GM23338 (cell line): Measurements from ENCODE around the gene PQBP1. TPM values are rescaled to one million over a fixed set of nuclear protein-coding genes. Genes with fewer than 3 reads are reported as not detected.

Experiments
- ATAC-seq: fragments of 200-7000 bp; cut with Tn5 transposase; 3 replicates; pipeline ENCODE4 v1.9.1; 2020
- DNase-seq: peaks from one replicate; pipeline ENCODE4 v3.0.0-alpha.2; 2015; ENCODE audit warnings: low spot score
- H2AFZ ChIP-seq: fragments of 200-600 bp; sonication (generic); 2 replicates; pipeline ENCODE4 v1.8.0; 2016; ENCODE audit warnings: antibody characterized with exemption, mild to moderate bottlenecking, moderate library complexity
- H3F3A ChIP-seq: fragments of 200-600 bp; sonication (generic); replicated peaks from 2 replicates; pipeline ENCODE4 v1.8.0; 2017; ENCODE audit warnings: antibody characterized with exemption, mixed run types, low read depth
- H3K27ac ChIP-seq: fragments of 200-600 bp; sonication (generic); 2 replicates; pipeline ENCODE4 v1.6.1; 2016; ENCODE audit warnings: low read depth
- H3K27me3 ChIP-seq: fragments of 200-600 bp; sonication (generic); 2 replicates; pipeline ENCODE4 v1.8.0; 2016; ENCODE audit warnings: mild to moderate bottlenecking, mixed run types, moderate library complexity; ENCODE audit not compliant: insufficient read depth
- H3K36me3 ChIP-seq: fragments of 200-600 bp; sonication (generic); 2 replicates; pipeline ENCODE4 v1.8.0; 2016; ENCODE audit warnings: mild to moderate bottlenecking; ENCODE audit not compliant: insufficient read depth
- H3K4me1 ChIP-seq: fragments of 200-600 bp; sonication (generic); 2 replicates; pipeline ENCODE4 v1.8.0; 2016; ENCODE audit warnings: mild to moderate bottlenecking, moderate library complexity; ENCODE audit not compliant: insufficient read depth
- H3K4me2 ChIP-seq: fragments of 200-600 bp; sonication (generic); 2 replicates; pipeline ENCODE4 v1.7.1; 2017; ENCODE audit warnings: mixed run types
- H3K4me3 ChIP-seq: fragments of 200-600 bp; sonication (generic); 2 replicates; pipeline ENCODE4 v1.6.1; 2016; ENCODE audit warnings: mixed run types
- H3K79me2 ChIP-seq: fragments of 200-600 bp; sonication (generic); replicated peaks from 2 replicates; pipeline ENCODE4 v1.8.0; 2017; ENCODE audit warnings: mild to moderate bottlenecking; ENCODE audit not compliant: insufficient read depth
- H3K9me2 ChIP-seq: fragments of 200-600 bp; sonication (generic); 2 replicates; pipeline ENCODE4 v1.8.0; 2017; ENCODE audit not compliant: insufficient read depth
- H4K20me1 ChIP-seq: fragments of 200-600 bp; sonication (generic); replicated peaks from 2 replicates; pipeline ENCODE4 v1.8.0; 2017; ENCODE audit warnings: mild to moderate bottlenecking; ENCODE audit not compliant: insufficient read depth
- H3K27ac Mint-ChIP-seq: 2 replicates; pipeline ENCODE4 v1.8.0; 2020; ENCODE audit warnings: inconsistent platforms, mild to moderate bottlenecking, moderate library complexity, mixed read lengths
- H3K27me3 Mint-ChIP-seq: 3 replicates; pipeline ENCODE4 v1.8.0; 2022; ENCODE audit warnings: low read depth, mild to moderate bottlenecking, moderate library complexity, mixed read lengths, inconsistent platforms; ENCODE audit not compliant: insufficient read depth, poor library complexity
- H3K36me3 Mint-ChIP-seq: 3 replicates; pipeline ENCODE4 v1.8.0; 2021; ENCODE audit warnings: low read depth, mild to moderate bottlenecking, inconsistent platforms, moderate library complexity, mixed read lengths
- H3K4me1 Mint-ChIP-seq: 3 replicates; pipeline ENCODE4 v1.8.0; 2020; ENCODE audit warnings: mild to moderate bottlenecking, inconsistent platforms, mixed read lengths
- H3K4me3 Mint-ChIP-seq: 3 replicates; pipeline ENCODE4 v1.8.0; 2021; ENCODE audit warnings: moderate library complexity, mild to moderate bottlenecking, inconsistent platforms, mixed read lengths
- H3K9me3 Mint-ChIP-seq: 3 replicates; pipeline ENCODE4 v1.8.0; 2020; ENCODE audit warnings: moderate library complexity, mild to moderate bottlenecking, inconsistent platforms, mixed read lengths
- CREB1 ChIP-seq: fragments of 250-450 bp; sonication (Bioruptor Pico); IDR thresholded peaks from 2 replicates; pipeline ENCODE4 v1.5.0; 2020; ENCODE audit warnings: low read depth, mild to moderate bottlenecking, moderate library complexity
- EZH2 ChIP-seq: fragments of 200-600 bp; sonication (generic); IDR thresholded peaks from one replicate; pipeline ENCODE4 v1.8.0; 2017; ENCODE audit warnings: antibody characterized with exemption, mild to moderate bottlenecking, low read depth; ENCODE audit not compliant: unreplicated experiment
- EZH2phosphoT487 ChIP-seq: fragments of 200-600 bp; sonication (generic); IDR thresholded peaks from one replicate; pipeline ENCODE4 v1.8.1; 2018; ENCODE audit warnings: antibody characterized with exemption; ENCODE audit not compliant: unreplicated experiment
- JUNB ChIP-seq: IDR thresholded peaks from one replicate; pipeline ENCODE4 v1.6.1; 2016; ENCODE audit warnings: antibody characterized with exemption; ENCODE audit not compliant: unreplicated experiment
- NANOG ChIP-seq: IDR thresholded peaks from 2 replicates; pipeline ENCODE4 v1.6.1; 2016; ENCODE audit warnings: antibody characterized with exemption, borderline replicate concordance
- STAT1 ChIP-seq: IDR thresholded peaks from one replicate; pipeline ENCODE4 v1.6.1; 2016; ENCODE audit warnings: antibody characterized with exemption; ENCODE audit not compliant: unreplicated experiment
- ZNF114 ChIP-seq: fragments of 250-450 bp; sonication (Bioruptor Pico); IDR thresholded peaks from 2 replicates; pipeline ENCODE4 v1.5.0; 2020; ENCODE audit warnings: mild to moderate bottlenecking, moderate library complexity
- ZNF331 ChIP-seq: fragments of 250-450 bp; sonication (Bioruptor Pico); IDR thresholded peaks from 2 replicates; pipeline ENCODE4 v1.5.0; 2020; ENCODE audit warnings: low read depth, mild to moderate bottlenecking, moderate library complexity
- polyA plus RNA-seq: library from polyadenylated mRNA; unstranded; fragments of >200 nt; fragmentation: Nextera tagmentation; extraction: Ambion mirVana; gene quantifications from 2 replicates; pipeline ENCODE4 v1.2.1, GENCODE V29; 2016
- total RNA-seq: library from RNA; depleted of rRNA; stranded (reverse); fragments of >200 nt; shearing (Covaris generic); gene quantifications from 2 replicates; pipeline ENCODE4 v1.2.3, GENCODE V29; 2014
- TF ChIP-seq, protein P1 (sequence below): fragments of 250-450 bp; sonication (Bioruptor Pico); IDR thresholded peaks from 2 replicates; pipeline ENCODE4 v1.5.0; 2020; ENCODE audit warnings: mild to moderate bottlenecking, moderate library complexity
- TF ChIP-seq, protein P2 (sequence below), 2 experiments: fragments of 200-600 bp in 1 of 2; sonication (generic) in 1 of 2; conservative IDR thresholded peaks; 2 replicates each; pipeline versions ENCODE4 v1.5.1 to v1.6.1; 2016 to 2017; ENCODE audit warnings: antibody characterized with exemption in 2 of 2, low read depth in 2 of 2, mild to moderate bottlenecking in 2 of 2, moderate library complexity in 1 of 2
- TF ChIP-seq, protein P3 (sequence below): IDR thresholded peaks from 2 replicates; pipeline ENCODE4 v1.6.1; 2016; ENCODE audit warnings: antibody characterized with exemption
- TF ChIP-seq, protein P4 (sequence below): IDR thresholded peaks from one replicate; pipeline ENCODE4 v1.6.1; 2018; ENCODE audit warnings: antibody characterized with exemption; ENCODE audit not compliant: unreplicated experiment

PQBP1 gene
- total and polyA plus RNA-seq, 2 experiments from 2014 or later, result 63.4 to 130 TPM

DNA sequence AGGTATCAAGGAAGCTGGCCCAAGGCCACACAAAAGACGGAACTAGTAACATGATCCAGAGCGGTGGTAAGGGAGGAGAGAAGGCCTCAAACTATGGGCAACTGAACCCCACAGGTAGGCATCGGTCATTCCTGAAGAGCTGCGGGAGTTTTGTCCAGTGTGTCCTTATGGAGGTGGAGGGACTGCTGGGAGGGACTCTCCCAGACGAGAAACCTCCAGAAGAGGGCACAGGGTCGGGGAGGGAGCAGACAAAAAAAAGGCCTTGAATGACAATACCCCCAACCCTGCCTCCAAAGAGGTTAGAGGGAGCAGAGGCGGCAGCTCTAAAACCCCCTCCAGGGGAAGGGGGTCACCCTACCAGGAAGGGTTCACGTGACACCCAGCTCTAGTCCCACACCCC, 6.5 kb downstream of the PQBP1 start:
- peaks cover 6% of the 10 kb centered on the region for H3K79me2 ChIP-seq
- ATAC-seq (peak; percentile 37), DNase-seq (no peak)
- no peaks in the 10 kb centered on the region for H3F3A ChIP-seq
- peaks cover 7% of the 10 kb centered on the region for H3K4me1 Mint-ChIP-seq
- H3K4me1 ChIP-seq, result no peaks in the 10 kb centered on the region
- no peak overlapping the region for H3K4me2 ChIP-seq
- no peak overlapping the region for H2AFZ ChIP-seq
- H4K20me1 ChIP-seq, result no peaks in the 10 kb centered on the region
- no peaks in the 10 kb centered on the region for H3K36me3 ChIP-seq
- no peaks in the 10 kb centered on the region for H3K9me2 ChIP-seq
- no peak overlapping the region for H3K27ac ChIP-seq
- H3K9me3 Mint-ChIP-seq, result no peaks in the 10 kb centered on the region
- H3K27ac Mint-ChIP-seq, result no peak overlapping the region
- TF ChIP-seq, protein P1, sequence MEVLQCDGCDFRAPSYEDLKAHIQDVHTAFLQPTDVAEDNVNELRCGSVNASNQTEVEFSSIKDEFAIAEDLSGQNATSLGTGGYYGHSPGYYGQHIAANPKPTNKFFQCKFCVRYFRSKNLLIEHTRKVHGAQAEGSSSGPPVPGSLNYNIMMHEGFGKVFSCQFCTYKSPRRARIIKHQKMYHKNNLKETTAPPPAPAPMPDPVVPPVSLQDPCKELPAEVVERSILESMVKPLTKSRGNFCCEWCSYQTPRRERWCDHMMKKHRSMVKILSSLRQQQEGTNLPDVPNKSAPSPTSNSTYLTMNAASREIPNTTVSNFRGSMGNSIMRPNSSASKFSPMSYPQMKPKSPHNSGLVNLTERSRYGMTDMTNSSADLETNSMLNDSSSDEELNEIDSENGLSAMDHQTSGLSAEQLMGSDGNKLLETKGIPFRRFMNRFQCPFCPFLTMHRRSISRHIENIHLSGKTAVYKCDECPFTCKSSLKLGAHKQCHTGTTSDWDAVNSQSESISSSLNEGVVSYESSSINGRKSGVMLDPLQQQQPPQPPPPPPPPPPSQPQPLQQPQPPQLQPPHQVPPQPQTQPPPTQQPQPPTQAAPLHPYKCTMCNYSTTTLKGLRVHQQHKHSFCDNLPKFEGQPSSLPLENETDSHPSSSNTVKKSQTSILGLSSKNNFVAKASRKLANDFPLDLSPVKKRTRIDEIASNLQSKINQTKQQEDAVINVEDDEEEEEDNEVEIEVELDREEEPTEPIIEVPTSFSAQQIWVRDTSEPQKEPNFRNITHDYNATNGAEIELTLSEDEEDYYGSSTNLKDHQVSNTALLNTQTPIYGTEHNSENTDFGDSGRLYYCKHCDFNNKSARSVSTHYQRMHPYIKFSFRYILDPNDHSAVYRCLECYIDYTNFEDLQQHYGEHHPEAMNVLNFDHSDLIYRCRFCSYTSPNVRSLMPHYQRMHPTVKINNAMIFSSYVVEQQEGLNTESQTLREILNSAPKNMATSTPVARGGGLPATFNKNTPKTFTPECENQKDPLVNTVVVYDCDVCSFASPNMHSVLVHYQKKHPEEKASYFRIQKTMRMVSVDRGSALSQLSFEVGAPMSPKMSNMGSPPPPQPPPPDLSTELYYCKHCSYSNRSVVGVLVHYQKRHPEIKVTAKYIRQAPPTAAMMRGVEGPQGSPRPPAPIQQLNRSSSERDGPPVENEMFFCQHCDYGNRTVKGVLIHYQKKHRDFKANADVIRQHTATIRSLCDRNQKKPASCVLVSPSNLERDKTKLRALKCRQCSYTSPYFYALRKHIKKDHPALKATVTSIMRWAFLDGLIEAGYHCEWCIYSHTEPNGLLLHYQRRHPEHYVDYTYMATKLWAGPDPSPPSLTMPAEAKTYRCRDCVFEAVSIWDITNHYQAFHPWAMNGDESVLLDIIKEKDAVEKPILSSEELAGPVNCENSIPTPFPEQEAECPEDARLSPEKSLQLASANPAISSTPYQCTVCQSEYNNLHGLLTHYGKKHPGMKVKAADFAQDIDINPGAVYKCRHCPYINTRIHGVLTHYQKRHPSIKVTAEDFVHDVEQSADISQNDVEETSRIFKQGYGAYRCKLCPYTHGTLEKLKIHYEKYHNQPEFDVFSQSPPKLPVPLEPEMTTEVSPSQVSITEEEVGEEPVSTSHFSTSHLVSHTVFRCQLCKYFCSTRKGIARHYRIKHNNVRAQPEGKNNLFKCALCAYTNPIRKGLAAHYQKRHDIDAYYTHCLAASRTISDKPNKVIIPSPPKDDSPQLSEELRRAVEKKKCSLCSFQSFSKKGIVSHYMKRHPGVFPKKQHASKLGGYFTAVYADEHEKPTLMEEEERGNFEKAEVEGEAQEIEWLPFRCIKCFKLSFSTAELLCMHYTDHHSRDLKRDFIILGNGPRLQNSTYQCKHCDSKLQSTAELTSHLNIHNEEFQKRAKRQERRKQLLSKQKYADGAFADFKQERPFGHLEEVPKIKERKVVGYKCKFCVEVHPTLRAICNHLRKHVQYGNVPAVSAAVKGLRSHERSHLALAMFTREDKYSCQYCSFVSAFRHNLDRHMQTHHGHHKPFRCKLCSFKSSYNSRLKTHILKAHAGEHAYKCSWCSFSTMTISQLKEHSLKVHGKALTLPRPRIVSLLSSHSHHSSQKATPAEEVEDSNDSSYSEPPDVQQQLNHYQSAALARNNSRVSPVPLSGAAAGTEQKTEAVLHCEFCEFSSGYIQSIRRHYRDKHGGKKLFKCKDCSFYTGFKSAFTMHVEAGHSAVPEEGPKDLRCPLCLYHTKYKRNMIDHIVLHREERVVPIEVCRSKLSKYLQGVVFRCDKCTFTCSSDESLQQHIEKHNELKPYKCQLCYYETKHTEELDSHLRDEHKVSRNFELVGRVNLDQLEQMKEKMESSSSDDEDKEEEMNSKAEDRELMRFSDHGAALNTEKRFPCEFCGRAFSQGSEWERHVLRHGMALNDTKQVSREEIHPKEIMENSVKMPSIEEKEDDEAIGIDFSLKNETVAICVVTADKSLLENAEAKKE (CRISPR knock-in tag), result no peak
- TF ChIP-seq ZNF114, result no peak
- TF ChIP-seq, protein P2, sequence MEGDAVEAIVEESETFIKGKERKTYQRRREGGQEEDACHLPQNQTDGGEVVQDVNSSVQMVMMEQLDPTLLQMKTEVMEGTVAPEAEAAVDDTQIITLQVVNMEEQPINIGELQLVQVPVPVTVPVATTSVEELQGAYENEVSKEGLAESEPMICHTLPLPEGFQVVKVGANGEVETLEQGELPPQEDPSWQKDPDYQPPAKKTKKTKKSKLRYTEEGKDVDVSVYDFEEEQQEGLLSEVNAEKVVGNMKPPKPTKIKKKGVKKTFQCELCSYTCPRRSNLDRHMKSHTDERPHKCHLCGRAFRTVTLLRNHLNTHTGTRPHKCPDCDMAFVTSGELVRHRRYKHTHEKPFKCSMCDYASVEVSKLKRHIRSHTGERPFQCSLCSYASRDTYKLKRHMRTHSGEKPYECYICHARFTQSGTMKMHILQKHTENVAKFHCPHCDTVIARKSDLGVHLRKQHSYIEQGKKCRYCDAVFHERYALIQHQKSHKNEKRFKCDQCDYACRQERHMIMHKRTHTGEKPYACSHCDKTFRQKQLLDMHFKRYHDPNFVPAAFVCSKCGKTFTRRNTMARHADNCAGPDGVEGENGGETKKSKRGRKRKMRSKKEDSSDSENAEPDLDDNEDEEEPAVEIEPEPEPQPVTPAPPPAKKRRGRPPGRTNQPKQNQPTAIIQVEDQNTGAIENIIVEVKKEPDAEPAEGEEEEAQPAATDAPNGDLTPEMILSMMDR (conservative IDR thresholded peaks at IDR 0.05; ENCODE audit: low read depth in 2 of 2), result no peak
- TF ChIP-seq CREB1 (CRISPR knock-in tag), result no peak
- TF ChIP-seq EZH2phosphoT487, result no peak
- TF ChIP-seq ZNF331 (CRISPR knock-in tag), result no peak
- no peak for TF ChIP-seq JUNB
- TF ChIP-seq, protein P3, sequence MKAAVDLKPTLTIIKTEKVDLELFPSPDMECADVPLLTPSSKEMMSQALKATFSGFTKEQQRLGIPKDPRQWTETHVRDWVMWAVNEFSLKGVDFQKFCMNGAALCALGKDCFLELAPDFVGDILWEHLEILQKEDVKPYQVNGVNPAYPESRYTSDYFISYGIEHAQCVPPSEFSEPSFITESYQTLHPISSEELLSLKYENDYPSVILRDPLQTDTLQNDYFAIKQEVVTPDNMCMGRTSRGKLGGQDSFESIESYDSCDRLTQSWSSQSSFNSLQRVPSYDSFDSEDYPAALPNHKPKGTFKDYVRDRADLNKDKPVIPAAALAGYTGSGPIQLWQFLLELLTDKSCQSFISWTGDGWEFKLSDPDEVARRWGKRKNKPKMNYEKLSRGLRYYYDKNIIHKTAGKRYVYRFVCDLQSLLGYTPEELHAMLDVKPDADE, result no peak
- no peak for TF ChIP-seq EZH2
- TF ChIP-seq, protein P4, sequence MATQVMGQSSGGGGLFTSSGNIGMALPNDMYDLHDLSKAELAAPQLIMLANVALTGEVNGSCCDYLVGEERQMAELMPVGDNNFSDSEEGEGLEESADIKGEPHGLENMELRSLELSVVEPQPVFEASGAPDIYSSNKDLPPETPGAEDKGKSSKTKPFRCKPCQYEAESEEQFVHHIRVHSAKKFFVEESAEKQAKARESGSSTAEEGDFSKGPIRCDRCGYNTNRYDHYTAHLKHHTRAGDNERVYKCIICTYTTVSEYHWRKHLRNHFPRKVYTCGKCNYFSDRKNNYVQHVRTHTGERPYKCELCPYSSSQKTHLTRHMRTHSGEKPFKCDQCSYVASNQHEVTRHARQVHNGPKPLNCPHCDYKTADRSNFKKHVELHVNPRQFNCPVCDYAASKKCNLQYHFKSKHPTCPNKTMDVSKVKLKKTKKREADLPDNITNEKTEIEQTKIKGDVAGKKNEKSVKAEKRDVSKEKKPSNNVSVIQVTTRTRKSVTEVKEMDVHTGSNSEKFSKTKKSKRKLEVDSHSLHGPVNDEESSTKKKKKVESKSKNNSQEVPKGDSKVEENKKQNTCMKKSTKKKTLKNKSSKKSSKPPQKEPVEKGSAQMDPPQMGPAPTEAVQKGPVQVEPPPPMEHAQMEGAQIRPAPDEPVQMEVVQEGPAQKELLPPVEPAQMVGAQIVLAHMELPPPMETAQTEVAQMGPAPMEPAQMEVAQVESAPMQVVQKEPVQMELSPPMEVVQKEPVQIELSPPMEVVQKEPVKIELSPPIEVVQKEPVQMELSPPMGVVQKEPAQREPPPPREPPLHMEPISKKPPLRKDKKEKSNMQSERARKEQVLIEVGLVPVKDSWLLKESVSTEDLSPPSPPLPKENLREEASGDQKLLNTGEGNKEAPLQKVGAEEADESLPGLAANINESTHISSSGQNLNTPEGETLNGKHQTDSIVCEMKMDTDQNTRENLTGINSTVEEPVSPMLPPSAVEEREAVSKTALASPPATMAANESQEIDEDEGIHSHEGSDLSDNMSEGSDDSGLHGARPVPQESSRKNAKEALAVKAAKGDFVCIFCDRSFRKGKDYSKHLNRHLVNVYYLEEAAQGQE, result no peak
- no peak for TF ChIP-seq NANOG
- TF ChIP-seq STAT1, result no peak
- no peak overlapping the region for H3K4me3 Mint-ChIP-seq
- H3K36me3 Mint-ChIP-seq, result peaks cover 37% of the 10 kb centered on the region
- H3K27me3 Mint-ChIP-seq, result peaks cover 7% of the 10 kb centered on the region
- H3K27me3 ChIP-seq, result no peaks in the 10 kb centered on the region
- H3K4me3 ChIP-seq, result no peak overlapping the region
